Smooth muscle cell (in vitro differentiated cells): ENCODE data around the gene SLC6A9. TPM values are rescaled to one million over a fixed set of nuclear protein-coding genes. Genes with fewer than 3 reads are reported as not detected.
A peak's percentile ranks its signal among the peaks of the same experiment; 100 is the strongest.

Experiments used
- DNase-seq: peaks from one replicate; lab custom pipeline; 2025; ENCODE audit not compliant: unreplicated experiment; lab: John Stamatoyannopoulos, UW
- H2AFZ ChIP-seq: fragments of 200-600 bp; sonication (generic); 2 replicates; pipeline ENCODE4 v1.6.0; 2016; ENCODE audit warnings: antibody characterized with exemption, low read depth, mild to moderate bottlenecking
- H3F3A ChIP-seq: fragments of 200-600 bp; sonication (generic); 2 replicates; pipeline ENCODE4 v1.6.0; 2017; ENCODE audit warnings: antibody characterized with exemption, low read depth
- H3K27ac ChIP-seq: fragments of 200-600 bp; sonication (generic); 2 replicates; pipeline ENCODE4 v1.5.1; 2016; ENCODE audit warnings: low read depth, mild to moderate bottlenecking
- H3K27me3 ChIP-seq: fragments of 200-600 bp; sonication (generic); 2 replicates; pipeline ENCODE4 v1.6.1; 2016; ENCODE audit warnings: low read depth, mild to moderate bottlenecking
- H3K36me3 ChIP-seq: fragments of 200-600 bp; sonication (generic); 2 replicates; pipeline ENCODE4 v1.5.1; 2016; ENCODE audit warnings: low read depth
- H3K4me1 ChIP-seq: fragments of 200-600 bp; sonication (generic); 2 replicates; pipeline ENCODE4 v1.5.1; 2016; ENCODE audit warnings: low read depth
- H3K4me2 ChIP-seq: fragments of 200-600 bp; sonication (generic); 2 replicates; pipeline ENCODE4 v1.6.0; 2016; ENCODE audit warnings: mild to moderate bottlenecking
- H3K4me3 ChIP-seq: fragments of 200-600 bp; sonication (generic); 2 replicates; pipeline ENCODE4 v1.5.1; 2016; ENCODE audit warnings: mild to moderate bottlenecking
- H3K79me2 ChIP-seq: fragments of 200-600 bp; sonication (generic); 2 replicates; pipeline ENCODE4 v1.6.0; 2016; ENCODE audit warnings: low read depth, mild to moderate bottlenecking
- H3K9ac ChIP-seq: fragments of 200-600 bp; sonication (generic); 2 replicates; pipeline ENCODE4 v1.6.0; 2016; ENCODE audit warnings: low read depth
- H3K9me3 ChIP-seq: fragments of 200-600 bp; sonication (generic); replicated peaks from 2 replicates; pipeline ENCODE4 v1.5.1; 2016; ENCODE audit warnings: low read depth
- H4K20me1 ChIP-seq: fragments of 200-600 bp; sonication (generic); 2 replicates; pipeline ENCODE4 v1.6.0; 2016; ENCODE audit warnings: low read depth
- CTCF ChIP-seq: fragments of 200-600 bp; sonication (generic); IDR thresholded peaks from 2 replicates; pipeline ENCODE4 v1.5.1; 2017; ENCODE audit warnings: borderline replicate concordance, mild to moderate bottlenecking, antibody characterized with exemption; ENCODE audit not compliant: insufficient read depth, poor library complexity, severe bottlenecking
- WGBS: methylation state at CpG from one replicate; pipeline ENCODE4 v1.1.7; 2016; ENCODE audit warnings: low lambda C conversion rate; 5-methylcytosine and 5-hydroxymethylcytosine counted together
- polyA plus RNA-seq: library from polyadenylated mRNA; unstranded; fragments of >200 nt; fragmentation: Nextera tagmentation; extraction: Ambion mirVana; gene quantifications from 2 replicates; pipeline ENCODE4 v1.2.1, GENCODE V29; 2016
- total RNA-seq: library from RNA; depleted of rRNA; stranded (reverse); fragments of >200 nt; gene quantifications from 2 replicates; pipeline ENCODE4 v1.2.3, GENCODE V29; 2014

Gene SLC6A9
- total and polyA plus RNA-seq, 2 experiments from 2014 or later, result 10.2 to 25.8 TPM

DNA sequence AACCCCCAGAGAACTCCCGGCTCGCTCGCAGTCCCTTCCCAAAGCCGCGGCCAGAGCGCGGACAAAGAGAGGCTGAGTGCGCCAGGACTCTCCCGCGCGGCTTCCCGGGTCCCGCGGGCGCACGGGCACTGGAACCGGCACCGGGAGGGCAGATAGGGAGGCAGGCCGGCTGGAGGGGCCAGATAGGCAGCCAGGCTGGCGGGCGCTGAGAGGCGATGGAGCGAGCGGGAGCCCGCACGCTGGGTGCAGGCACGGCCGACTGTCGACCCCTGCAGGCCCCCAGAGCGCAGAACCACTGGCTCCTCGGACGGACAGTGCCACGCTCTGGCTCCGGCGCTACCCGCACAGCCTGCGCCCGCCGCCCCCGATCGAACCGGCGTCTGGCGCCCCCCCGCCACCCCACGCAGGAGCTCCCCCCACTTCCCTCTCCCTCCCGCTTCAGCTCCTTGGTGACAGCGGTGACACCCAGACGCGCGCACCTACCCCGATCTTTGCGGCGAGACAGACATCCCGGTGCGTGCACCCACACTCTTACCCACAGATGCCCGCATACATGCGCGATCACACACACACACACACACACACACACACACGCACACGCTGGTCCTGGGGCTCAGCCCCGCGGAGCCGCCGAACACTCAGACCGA is 534 bp downstream of the SLC6A9 start:
- H3K9ac ChIP-seq, result peak overlapping the region; percentile 84

DNA sequence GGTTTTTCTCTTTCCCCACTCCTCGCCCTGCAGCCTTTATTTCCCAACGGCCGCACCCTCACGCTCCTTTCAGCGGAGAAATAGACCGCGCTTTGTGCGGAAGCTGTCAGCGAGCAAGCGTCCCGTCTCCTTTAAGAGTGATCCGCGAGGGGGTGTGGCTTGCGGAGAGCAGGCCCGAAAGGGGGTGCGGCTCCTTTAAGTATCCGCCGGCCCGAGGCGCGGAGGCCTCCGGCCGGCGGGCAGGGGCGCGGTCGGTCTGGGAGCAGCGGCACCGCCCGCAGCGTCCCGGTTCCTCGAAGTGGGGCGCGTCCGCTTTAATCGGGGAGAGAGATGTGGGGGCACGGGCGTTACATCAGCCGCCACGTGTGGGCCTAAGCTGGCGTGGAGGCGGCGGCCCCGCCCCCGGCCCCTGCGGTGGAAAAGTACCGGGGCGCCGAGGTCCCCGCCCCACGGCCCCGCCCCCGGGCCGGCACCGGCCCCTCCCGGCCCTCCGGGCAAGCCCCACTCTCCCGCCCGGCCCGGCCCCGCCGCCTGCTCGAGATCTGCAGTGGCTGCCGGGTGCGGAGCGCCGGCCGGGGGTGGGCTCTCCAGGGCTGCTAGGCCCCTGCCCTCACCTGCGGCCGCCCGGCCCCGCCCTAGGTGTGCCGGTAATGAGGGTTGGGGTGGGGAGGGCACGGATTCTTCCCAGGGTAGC is 1.2 kb downstream of the SLC6A9 start:
- no peaks in the 10 kb centered on the region for H3K36me3 ChIP-seq

More for the DNA sequence above, 534 bp downstream of the SLC6A9 start:
- TF ChIP-seq CTCF, result no peak
- Histone ChIP-seq H3K4me3 (peak overlapping the region; percentile 92), H3K4me2 (peak overlapping the region; percentile 92), H3K9me3 (no peaks in the 10 kb centered on the region), H4K20me1 (no peaks in the 10 kb centered on the region), H3K27me3 (no peaks in the 10 kb centered on the region), H3K36me3 (no peaks in the 10 kb centered on the region), H3K4me1 (peaks cover 16% of the 10 kb centered on the region), H3K27ac (peak overlapping the region; percentile 73), H2AFZ (peak overlapping the region; percentile 55), H3K79me2 (peaks cover 25% of the 10 kb centered on the region), H3F3A (peaks cover 5% of the 10 kb centered on the region)
- 0% methylated on average over 35 of the region's 66 CpGs for WGBS
- DNase-seq, result peak; percentile 79

DNA sequence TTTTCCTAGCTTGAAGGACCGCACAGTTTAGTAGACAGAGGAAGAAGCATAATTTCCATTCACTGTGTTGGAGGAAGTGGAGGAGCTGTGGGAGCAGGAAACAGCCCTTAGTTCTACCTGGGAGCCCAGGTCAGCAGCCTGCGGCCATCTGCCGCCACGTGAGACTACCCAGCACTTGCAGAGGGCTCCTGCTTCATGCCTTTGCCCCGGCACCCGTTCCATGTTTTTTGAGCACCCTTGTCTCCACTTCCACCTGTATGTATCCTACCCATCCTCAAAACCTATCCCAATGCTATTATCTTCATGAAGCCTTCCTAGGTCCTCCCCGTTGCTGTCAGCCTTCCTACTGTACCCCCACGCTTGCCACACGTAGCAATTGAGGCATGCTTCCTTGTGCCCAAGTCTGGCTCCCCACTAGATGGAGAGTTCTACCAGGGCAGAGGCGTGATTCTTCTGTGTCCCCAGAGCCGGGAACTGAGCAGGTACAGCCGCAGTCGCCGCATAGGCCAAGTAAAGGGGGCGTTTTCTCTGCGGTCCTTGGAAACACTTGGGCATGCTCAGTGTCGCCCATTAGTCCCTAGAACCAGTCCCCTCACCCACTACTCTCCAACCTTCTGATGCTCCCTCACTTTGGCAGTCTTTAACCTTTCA is 1.9 kb downstream of the SLC6A9 start:
- H2AFZ ChIP-seq, result peak overlapping the region; percentile 56
- 40% methylated on average over 17 of the region's 17 CpGs for WGBS
- H3K9ac ChIP-seq, result peak overlapping the region; percentile 84
- H3K9me3 ChIP-seq, result no peaks in the 10 kb centered on the region
- peaks cover 16% of the 10 kb centered on the region for H3K4me1 ChIP-seq
- peak overlapping the region; percentile 85 for H3K27ac ChIP-seq
- H3K27me3 ChIP-seq, result no peaks in the 10 kb centered on the region
- no peaks in the 10 kb centered on the region for H3K36me3 ChIP-seq
- no peaks in the 10 kb centered on the region for H4K20me1 ChIP-seq
- H3K4me2 ChIP-seq, result peak overlapping the region; percentile 92
- H3K4me3 ChIP-seq, result peak overlapping the region; percentile 92
- no peak for DNase-seq
- peaks cover 5% of the 10 kb centered on the region for H3F3A ChIP-seq
- H3K79me2 ChIP-seq, result peaks cover 25% of the 10 kb centered on the region
- no peak for TF ChIP-seq CTCF

More for the DNA sequence above, 1.2 kb downstream of the SLC6A9 start:
- Histone ChIP-seq H3K9ac (peak overlapping the region; percentile 84), H4K20me1 (no peaks in the 10 kb centered on the region), H3F3A (peaks cover 5% of the 10 kb centered on the region), H3K27ac (peak overlapping the region; percentile 85), H3K79me2 (peaks cover 25% of the 10 kb centered on the region), H2AFZ (peak overlapping the region; percentile 56), H3K9me3 (no peaks in the 10 kb centered on the region), H3K27me3 (no peaks in the 10 kb centered on the region), H3K4me3 (peak overlapping the region; percentile 92), H3K4me2 (peak overlapping the region; percentile 92), H3K4me1 (peaks cover 16% of the 10 kb centered on the region)
- peak; percentile 93 for DNase-seq
- WGBS, result 1% methylated on average over 49 of the region's 75 CpGs
- no peak for TF ChIP-seq CTCF
